ENCODE results near the gene LPO. TPM values are rescaled to one million over a fixed set of nuclear protein-coding genes. Genes with fewer than 3 reads are reported as not detected.

LPO gene
- total and polyA plus RNA-seq, 10 of the 15 experiments (the other 5 are each of a cell fraction or from before 2014, with no cell fraction given), result 0.03 to 0.11 (median 0.06) TPM; not detected in 7

DNA sequence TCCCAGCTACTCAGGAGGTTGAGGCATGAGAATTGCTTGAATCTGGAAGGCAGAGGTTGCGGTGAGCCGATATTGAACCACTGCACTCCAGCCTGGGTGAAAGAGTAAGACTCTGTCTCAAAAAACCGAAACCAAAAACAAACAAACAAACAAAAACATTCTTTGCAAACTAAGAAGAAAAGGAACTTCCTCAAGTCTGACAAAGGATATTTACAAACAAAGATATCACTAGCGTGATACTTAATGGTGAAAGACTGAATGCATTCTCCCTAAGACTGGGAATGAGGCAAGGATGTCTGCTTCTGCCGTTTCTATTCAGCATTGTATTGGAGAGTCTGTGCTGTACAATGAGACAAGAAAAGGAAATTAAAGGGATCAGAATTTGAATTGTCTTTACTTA lies 52.9 kb downstream of the LPO start:
- TF ChIP-seq KDM1A (IDR thresholded peaks at IDR 0.05; ENCODE audit: borderline replicate concordance) (no peak), MYC (IDR thresholded peaks at IDR 0.05; ENCODE audit: insufficient read depth, insufficient read length, insufficient replicate concordance, low read length, severe bottlenecking) (no peak), ZNF384 (IDR thresholded peaks at IDR 0.05; ENCODE audit: borderline replicate concordance, low read depth, low read length) (no peak), HDAC2 (IDR thresholded peaks at IDR 0.05) (no peak), POLR2A (IDR thresholded peaks at IDR 0.05; ENCODE audit: low read depth, low read length) (no peak), JUND (IDR thresholded peaks at IDR 0.05; ENCODE audit: low read depth, low read length) (no peak), SREBF2 (IDR thresholded peaks at IDR 0.05; ENCODE audit: low read length) (no peak)
- TF ChIP-seq, protein P1, sequence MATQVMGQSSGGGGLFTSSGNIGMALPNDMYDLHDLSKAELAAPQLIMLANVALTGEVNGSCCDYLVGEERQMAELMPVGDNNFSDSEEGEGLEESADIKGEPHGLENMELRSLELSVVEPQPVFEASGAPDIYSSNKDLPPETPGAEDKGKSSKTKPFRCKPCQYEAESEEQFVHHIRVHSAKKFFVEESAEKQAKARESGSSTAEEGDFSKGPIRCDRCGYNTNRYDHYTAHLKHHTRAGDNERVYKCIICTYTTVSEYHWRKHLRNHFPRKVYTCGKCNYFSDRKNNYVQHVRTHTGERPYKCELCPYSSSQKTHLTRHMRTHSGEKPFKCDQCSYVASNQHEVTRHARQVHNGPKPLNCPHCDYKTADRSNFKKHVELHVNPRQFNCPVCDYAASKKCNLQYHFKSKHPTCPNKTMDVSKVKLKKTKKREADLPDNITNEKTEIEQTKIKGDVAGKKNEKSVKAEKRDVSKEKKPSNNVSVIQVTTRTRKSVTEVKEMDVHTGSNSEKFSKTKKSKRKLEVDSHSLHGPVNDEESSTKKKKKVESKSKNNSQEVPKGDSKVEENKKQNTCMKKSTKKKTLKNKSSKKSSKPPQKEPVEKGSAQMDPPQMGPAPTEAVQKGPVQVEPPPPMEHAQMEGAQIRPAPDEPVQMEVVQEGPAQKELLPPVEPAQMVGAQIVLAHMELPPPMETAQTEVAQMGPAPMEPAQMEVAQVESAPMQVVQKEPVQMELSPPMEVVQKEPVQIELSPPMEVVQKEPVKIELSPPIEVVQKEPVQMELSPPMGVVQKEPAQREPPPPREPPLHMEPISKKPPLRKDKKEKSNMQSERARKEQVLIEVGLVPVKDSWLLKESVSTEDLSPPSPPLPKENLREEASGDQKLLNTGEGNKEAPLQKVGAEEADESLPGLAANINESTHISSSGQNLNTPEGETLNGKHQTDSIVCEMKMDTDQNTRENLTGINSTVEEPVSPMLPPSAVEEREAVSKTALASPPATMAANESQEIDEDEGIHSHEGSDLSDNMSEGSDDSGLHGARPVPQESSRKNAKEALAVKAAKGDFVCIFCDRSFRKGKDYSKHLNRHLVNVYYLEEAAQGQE (IDR thresholded peaks at IDR 0.05; ENCODE audit: low read depth, low read length), result no peak
- TF ChIP-seq, protein P2, sequence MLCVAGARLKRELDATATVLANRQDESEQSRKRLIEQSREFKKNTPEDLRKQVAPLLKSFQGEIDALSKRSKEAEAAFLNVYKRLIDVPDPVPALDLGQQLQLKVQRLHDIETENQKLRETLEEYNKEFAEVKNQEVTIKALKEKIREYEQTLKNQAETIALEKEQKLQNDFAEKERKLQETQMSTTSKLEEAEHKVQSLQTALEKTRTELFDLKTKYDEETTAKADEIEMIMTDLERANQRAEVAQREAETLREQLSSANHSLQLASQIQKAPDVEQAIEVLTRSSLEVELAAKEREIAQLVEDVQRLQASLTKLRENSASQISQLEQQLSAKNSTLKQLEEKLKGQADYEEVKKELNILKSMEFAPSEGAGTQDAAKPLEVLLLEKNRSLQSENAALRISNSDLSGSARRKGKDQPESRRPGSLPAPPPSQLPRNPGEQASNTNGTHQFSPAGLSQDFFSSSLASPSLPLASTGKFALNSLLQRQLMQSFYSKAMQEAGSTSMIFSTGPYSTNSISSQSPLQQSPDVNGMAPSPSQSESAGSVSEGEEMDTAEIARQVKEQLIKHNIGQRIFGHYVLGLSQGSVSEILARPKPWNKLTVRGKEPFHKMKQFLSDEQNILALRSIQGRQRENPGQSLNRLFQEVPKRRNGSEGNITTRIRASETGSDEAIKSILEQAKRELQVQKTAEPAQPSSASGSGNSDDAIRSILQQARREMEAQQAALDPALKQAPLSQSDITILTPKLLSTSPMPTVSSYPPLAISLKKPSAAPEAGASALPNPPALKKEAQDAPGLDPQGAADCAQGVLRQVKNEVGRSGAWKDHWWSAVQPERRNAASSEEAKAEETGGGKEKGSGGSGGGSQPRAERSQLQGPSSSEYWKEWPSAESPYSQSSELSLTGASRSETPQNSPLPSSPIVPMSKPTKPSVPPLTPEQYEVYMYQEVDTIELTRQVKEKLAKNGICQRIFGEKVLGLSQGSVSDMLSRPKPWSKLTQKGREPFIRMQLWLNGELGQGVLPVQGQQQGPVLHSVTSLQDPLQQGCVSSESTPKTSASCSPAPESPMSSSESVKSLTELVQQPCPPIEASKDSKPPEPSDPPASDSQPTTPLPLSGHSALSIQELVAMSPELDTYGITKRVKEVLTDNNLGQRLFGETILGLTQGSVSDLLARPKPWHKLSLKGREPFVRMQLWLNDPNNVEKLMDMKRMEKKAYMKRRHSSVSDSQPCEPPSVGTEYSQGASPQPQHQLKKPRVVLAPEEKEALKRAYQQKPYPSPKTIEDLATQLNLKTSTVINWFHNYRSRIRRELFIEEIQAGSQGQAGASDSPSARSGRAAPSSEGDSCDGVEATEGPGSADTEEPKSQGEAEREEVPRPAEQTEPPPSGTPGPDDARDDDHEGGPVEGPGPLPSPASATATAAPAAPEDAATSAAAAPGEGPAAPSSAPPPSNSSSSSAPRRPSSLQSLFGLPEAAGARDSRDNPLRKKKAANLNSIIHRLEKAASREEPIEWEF (IDR thresholded peaks at IDR 0.05; ENCODE audit: insufficient replicate concordance, low read depth, low read length), result no peak
- TF ChIP-seq, protein P3, sequence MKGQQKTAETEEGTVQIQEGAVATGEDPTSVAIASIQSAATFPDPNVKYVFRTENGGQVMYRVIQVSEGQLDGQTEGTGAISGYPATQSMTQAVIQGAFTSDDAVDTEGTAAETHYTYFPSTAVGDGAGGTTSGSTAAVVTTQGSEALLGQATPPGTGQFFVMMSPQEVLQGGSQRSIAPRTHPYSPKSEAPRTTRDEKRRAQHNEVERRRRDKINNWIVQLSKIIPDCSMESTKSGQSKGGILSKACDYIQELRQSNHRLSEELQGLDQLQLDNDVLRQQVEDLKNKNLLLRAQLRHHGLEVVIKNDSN (IDR thresholded peaks at IDR 0.05; ENCODE audit: borderline replicate concordance, extremely low read length, insufficient read depth, low read depth, low read length), result no peak
- TF ChIP-seq, protein P4, sequence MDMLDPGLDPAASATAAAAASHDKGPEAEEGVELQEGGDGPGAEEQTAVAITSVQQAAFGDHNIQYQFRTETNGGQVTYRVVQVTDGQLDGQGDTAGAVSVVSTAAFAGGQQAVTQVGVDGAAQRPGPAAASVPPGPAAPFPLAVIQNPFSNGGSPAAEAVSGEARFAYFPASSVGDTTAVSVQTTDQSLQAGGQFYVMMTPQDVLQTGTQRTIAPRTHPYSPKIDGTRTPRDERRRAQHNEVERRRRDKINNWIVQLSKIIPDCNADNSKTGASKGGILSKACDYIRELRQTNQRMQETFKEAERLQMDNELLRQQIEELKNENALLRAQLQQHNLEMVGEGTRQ (IDR thresholded peaks at IDR 0.05; ENCODE audit: borderline replicate concordance, low read depth, low read length), result no peak
- BruUV-seq (replicated peaks), result no TSS peak
- FAIRE-seq (no peak), ATAC-seq (no peak), DNase-seq (ENCODE audit: low read depth, low spot score) (no peak)
- Histone ChIP-seq H3K9ac (ENCODE audit: control insufficient read depth, insufficient read depth, low read length) (no peak overlapping the region), H4K20me1 (ENCODE audit: control insufficient read depth, insufficient read depth) (no peaks in the 10 kb centered on the region), H3K4me3 (no peak overlapping the region), H3K9me3 (replicated peaks; ENCODE audit: control insufficient read depth, insufficient read depth, low read length) (no peaks in the 10 kb centered on the region), H2AFZ (ENCODE audit: control insufficient read depth, low read depth, low read length) (no peak overlapping the region), H3K27me3 (replicated peaks in 1 of 2; ENCODE audit: control insufficient read depth in 2 of 2, insufficient read depth in 2 of 2, low read length in 1 of 2) (no peaks in the 10 kb centered on the region), H3K36me3 (ENCODE audit: control insufficient read depth in 2 of 2, insufficient read depth in 2 of 2, low read length in 1 of 2) (no peaks in the 10 kb centered on the region), H3K27ac (ENCODE audit: control insufficient read depth, insufficient read depth) (no peak overlapping the region), H3K4me2 (ENCODE audit: control insufficient read depth, insufficient read depth) (no peak overlapping the region), H3K79me2 (ENCODE audit: control insufficient read depth, insufficient read depth, low read length) (no peaks in the 10 kb centered on the region), H3K4me1 (ENCODE audit: control insufficient read depth, insufficient read depth, low read length) (no peaks in the 10 kb centered on the region)
- POLR2A ChIA-PET, result no interaction called here
- CTCF ChIA-PET, result interaction anchor here (1.5 kb wide), 1 partner anchor 16 kb away, joined by 3 read pairs; no protein-coding TSS in a partner anchor
- RAD21 ChIA-PET (ENCODE audit: unreplicated experiment), result no interaction called here
- 56% methylated on average over 5 of the region's 5 CpGs for WGBS (ENCODE audit: insufficient coverage, insufficient replicate concordance, low lambda C conversion rate, missing lambda C conversion rate)
- SMC1A ChIA-PET (ENCODE audit: uncharacterized antibody, unreplicated experiment), result no interaction called here
- in situ Hi-C loops (cut with MboI) (no loop called here), intact Hi-C loops (cut with micrococcal nuclease; ENCODE audit: unreplicated experiment) (no loop called here)

Data from GM12878 (cell line).